HEK293 (cell line): ENCODE measurements around the gene CACNG1.

Experiments used
- MYNN ChIP-seq: fragments of 450-650 bp; formaldehyde crosslinking; IDR thresholded peaks from 2 replicates; pipeline ENCODE4 v1.5.1; 2016; ENCODE audit warnings: missing biosample characterization, missing genetic modification characterization, borderline replicate concordance
- ZNF530 ChIP-seq: fragments of 450-650 bp; formaldehyde crosslinking; IDR thresholded peaks from 2 replicates; pipeline ENCODE4 v1.5.1; 2016; ENCODE audit warnings: low read depth, missing biosample characterization, missing genetic modification characterization
- TF ChIP-seq, protein P1 (sequence below): fragments of 450-650 bp; formaldehyde crosslinking; IDR thresholded peaks from 2 replicates; pipeline ENCODE4 v1.5.1; 2016; ENCODE audit warnings: missing biosample characterization, missing genetic modification characterization

DNA sequence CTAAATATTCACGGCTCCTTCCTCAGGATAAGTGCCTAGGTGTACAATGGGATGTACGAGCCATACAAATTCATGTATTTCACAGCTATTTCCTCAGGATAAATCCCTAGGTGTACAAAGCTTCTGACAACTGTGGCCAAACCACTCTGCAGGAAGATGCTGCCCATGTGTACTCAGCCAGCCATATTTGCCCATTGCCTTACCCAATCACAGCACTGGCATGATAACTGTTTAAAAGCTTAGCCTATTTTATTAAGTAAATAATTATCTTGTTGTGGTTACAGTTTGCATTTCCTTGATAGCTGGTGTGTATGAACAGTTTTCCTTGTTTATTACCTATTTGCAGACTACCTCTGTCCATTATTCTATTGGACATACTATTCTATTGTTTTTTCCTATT is 35.1 kb downstream of the CACNG1 start:
- TF ChIP-seq, protein P1, sequence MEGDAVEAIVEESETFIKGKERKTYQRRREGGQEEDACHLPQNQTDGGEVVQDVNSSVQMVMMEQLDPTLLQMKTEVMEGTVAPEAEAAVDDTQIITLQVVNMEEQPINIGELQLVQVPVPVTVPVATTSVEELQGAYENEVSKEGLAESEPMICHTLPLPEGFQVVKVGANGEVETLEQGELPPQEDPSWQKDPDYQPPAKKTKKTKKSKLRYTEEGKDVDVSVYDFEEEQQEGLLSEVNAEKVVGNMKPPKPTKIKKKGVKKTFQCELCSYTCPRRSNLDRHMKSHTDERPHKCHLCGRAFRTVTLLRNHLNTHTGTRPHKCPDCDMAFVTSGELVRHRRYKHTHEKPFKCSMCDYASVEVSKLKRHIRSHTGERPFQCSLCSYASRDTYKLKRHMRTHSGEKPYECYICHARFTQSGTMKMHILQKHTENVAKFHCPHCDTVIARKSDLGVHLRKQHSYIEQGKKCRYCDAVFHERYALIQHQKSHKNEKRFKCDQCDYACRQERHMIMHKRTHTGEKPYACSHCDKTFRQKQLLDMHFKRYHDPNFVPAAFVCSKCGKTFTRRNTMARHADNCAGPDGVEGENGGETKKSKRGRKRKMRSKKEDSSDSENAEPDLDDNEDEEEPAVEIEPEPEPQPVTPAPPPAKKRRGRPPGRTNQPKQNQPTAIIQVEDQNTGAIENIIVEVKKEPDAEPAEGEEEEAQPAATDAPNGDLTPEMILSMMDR (tag by site-specific recombination) = no peak
- TF ChIP-seq ZNF530 (no peak), MYNN (tag by site-specific recombination) (no peak)
